GM19025 (cell line): ENCODE data around the gene RHPN2.

Experiments
- ATAC-seq: cut with Tn5 transposase; IDR thresholded peaks from one replicate; pipeline ENCODE4 v1.9.1; 2021; ENCODE audit warnings: mild to moderate bottlenecking, low read depth, moderate library complexity; ENCODE audit not compliant: unreplicated experiment

Gene RHPN2

DNA sequence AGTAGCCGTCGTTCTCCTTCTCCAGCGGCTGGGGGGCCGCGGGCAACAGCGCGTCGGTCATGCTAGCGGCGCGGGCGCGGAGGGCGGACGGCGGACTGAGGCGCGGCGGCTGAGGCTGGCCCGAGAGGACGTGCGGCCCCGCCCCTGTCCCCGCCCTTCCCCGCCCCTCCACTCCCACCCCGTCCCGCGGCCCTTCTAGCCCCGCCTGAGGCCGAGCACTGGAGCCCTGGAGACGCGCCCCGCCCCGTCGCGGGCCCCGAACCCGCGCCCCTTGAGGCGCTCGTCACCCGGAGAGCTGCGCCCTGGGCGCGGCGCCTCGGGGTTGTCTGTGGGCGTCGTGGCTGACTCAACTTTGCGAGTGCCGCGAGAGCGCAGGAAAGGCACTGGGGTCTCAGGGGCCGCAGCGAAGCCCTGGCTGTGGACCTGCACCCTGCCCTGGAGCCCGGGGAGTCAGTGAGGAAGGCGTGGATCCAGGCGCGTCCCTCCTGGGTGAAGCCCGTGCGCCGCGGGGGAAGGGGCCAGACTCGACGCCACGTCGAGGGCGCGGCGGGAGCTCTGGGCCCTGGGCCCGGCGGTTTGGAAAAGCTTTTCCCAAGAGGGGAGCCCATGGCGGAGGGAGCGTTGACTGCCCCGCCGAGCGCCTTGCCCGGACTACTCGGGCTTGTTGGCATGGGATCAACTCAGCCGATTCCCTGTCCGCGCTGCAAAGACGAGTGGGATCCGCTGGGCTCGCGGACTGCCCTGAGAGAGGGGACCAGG is at the start of gene RHPN2:
RHPN2 (minus strand) TSS at position 97 of the 759 bp plus-strand sequence; CDS start at position 61, 36 bp downstream.
- ATAC-seq, result no peak

DNA sequence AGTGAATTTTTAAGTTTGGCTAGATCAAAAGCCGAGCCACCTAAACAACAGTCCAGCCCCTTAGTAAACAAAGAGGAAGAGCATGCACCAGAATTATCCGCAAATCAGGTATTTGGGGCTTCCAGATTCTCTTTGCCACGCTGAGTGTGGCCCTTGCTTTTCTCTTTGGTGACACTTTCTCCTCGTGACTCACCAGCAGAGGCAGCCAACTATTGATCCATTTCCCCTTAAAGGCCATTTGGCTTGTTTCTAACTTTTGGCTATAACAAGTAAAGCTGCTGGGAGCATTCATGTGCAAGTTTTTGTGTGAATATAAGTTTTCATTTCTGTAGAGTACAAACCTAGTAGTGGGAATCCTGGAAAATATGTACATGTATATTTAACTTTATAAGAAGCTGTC is 49.6 kb upstream of the RHPN2 start:
- ATAC-seq, result no peak

DNA sequence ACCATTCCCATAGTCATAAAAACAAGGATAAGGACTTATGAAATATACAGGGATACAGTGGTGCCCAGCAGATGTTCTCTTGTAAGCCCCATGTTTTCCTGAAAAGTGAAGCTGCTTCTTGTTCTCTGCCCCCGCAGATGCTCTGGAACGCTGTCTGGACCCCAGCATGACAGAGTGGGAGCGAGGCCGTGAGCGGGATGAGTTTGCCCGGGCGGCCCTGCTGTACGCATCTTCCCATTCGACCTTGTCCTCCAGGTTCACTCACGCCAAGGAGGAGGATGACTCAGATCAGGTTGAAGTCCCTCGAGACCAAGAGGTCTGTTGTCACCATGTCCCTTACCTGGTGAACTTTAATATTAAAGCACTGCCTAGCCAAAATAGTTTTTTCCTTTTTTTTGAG is 46.9 kb upstream of the RHPN2 start:
- no peak for ATAC-seq

DNA sequence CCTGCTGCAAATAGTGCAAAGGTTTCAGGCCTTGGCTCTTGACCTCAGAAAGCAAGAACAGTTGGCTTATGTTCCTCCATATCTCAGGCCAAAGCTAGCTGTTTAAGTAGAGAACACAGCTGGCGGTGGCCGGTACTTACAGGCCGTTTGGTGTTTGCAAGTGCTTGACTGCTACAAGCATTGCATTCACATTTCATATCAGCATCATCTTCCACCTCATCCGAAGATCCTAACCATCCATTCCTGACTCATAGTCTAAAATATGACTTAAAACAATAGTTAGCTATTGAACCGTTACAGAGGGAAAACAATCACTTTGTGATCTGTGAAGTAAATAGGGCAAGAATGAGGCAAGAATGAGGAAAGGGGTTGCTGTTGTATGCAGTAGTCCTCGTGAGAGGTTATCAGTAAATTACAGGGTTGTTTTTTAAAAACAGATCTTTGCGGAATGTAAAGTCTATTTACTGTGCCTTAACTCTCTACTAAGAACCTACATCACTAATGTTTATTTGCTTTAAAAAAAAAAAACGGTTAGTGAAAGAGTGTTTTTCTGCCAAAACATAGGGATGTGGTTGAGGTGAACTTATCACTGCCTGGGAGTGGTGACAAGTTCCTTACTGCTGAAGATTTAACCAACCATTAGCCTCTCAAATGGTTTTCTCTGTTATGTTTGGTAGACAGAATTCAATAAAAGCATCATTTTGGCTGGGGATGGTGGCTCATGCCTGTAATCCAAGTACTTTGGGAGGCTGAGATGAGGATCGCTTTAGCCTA is 45.6 kb upstream of the RHPN2 start:
- ATAC-seq, result no peak

DNA sequence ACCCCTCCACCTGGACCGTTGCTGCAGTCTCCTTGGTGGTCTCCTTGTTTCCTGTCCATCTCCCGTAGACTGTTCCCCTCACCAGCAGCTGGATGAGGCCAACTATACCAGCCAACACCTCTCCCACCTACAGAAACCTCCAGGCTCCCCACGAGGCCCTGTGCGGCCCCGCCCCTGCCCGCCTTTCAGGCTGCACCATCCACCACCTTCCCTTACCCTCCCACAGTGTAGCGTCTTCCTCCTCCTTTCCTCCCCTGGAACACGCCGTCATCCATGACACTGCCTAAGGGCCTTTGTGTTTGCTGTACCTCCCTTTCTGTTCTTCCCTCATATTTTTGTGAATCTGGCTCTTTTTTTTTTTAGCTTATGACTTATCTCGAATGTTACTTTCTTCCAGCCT is 43.5 kb upstream of the RHPN2 start:
- no peak for ATAC-seq

DNA sequence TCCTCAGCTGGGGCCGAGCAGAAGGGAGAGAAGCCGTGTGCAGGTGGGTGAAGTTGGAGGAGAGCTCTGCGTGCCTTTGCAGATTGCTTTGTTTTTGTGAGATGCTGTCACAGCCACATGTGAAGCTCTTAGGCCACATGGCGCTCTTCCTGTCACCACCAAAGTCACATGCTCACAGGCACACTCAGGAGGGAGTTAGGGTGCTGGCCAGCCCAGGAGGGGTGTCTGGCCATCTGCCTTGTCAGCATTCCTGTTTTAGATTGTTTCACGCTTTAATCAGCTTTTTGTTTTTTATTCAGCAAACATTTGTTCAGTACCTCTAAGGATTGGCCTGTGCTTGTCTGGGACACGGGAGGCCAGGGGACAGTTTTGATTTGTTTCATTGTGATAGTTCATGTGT is 38.2 kb upstream of the RHPN2 start:
- no peak for ATAC-seq

DNA sequence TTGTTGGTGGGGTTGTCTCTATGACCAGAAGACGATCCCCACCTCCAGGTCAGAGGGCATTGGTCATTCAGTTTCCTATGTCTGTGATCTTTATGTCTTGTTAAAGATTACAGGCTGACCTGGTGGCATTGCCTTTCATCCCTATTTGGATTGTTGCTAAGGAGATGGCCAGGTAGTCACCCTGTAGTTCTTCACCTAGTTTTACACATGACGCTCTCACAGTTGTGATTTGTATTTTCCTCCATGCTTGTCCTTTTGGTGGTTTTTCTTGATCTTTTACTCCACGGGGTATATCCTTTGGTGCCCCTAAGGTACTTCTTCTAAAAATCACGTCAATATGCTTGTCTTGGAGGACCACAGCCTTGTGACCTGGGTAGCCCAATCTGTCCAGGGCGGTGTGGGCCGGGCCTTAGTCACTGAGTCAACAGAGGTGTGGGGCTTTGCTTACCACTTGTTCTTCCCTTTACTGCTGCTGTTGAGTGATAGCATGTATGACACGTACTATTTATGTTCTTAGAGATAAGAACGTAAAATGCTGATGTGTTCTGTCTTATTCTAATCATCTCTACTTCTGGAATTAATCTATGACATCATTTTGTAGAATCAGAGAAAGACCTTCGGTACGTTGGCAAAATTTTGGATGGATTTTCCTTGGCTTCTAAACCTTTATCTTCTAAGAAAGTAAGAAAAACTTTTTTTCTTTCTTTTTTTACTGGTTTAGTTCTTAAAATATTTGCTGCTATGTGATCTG is 36.4 kb upstream of the RHPN2 start:
- ATAC-seq, result no peak

DNA sequence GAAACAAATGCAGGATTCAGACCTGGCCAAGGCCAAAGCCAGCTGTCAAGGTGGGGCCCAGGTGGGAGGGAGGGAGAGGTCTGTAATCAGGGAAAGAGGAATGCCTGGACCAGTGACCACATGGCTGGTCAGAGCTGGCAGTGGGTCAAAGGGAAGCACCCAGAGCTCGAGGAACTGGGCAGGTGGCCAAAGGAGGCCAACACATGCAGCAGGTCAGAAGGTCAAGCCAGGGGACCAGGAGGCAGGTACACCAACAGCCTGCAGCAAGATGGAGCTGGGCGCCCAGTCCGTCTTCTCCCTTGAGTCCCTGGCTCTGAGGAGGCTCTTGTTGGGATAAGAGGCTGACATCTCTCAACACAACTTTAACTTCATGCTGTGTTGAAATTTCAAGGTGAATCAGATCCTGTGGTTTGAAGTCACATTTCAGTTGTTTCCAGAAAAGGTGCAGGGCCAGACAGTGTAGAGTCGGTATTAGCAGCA is 33.4 kb upstream of the RHPN2 start:
- no peak for ATAC-seq

DNA sequence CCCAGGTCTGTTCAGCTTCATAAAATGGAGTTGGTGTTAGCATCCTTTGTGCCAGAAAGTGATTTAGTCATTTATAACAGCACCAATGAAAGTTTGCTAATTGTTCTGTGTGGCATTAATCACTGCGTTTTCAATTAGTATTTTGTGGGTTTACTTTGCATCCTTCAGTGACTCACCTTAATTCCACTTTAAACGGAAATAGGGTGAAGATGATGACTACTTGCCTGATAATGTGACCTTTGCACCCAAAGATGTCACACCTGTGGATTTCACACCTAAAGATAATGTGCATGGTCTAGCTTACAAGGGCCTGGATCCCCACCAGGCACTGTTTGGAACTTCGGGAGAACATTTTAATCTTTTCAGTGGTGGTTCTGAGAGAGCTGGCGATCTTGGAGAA is 31.3 kb upstream of the RHPN2 start:
- ATAC-seq, result no peak

DNA sequence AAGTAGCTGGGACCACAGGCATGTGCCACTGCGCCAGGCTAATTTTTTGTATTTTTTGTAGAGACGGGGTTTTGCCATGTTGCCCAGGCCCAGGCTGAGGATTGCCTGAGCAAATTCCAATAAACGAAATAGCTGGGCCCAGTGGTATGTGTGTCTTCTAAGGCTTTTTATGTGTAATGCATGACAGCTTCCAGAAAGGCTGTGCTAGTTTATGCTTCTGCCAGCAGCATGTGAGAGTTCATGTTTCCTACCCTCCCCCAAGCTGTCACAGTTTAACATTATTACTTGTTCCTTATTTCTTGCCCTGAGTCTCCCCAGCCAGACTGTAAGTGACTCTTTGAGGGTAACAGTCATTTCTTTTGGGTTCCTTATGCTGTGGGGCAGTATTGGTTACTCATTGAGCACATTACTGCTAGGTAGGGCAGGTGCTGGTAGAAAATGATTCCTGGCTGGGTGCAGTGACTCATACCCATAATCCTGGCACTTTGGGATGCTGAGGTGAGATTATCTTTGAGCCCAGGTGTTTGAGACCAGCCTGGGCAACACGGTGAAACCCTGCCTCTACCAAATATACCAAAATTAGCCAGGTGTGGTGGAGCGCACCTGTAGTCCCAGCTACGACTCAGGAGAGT is 29.9 kb upstream of the RHPN2 start:
- no peak for ATAC-seq

DNA sequence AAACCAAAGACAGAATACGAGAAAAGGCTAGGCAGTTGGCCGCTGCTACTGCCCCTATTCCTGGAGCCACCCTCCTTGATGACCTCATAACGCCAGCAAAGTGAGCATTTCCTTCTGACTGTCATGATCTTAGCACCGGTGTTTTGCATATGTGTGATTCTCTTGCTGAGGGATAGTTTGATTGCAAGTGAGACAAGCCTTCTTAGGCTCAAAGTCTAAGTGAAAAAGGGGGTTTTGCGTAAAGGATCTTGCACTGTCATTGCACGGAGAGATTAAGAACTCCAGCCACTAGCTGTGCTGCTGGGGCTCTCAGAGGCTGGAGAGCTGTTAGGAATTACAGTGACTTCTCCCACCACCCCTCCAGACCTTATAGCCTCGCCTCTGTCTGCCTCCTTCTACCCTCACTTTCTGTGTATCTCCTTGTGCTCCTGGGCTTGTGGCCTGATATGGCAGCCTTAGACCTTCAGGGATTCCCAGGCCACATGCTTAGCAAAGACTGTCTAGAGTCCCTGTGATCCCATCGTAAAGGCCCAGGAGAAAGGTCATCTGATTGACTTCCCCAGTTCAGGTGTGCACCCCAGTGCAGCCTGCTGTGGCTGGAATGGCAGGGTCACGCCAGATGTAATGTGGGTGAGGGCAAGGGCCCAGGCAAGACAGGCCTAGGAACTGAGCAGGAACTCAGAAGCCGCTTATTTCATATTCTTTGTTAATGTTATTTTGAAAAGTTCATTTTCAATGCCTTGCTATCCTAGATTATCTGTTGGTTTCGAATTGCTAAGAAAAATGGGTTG is 28.9 kb upstream of the RHPN2 start:
- no peak for ATAC-seq

DNA sequence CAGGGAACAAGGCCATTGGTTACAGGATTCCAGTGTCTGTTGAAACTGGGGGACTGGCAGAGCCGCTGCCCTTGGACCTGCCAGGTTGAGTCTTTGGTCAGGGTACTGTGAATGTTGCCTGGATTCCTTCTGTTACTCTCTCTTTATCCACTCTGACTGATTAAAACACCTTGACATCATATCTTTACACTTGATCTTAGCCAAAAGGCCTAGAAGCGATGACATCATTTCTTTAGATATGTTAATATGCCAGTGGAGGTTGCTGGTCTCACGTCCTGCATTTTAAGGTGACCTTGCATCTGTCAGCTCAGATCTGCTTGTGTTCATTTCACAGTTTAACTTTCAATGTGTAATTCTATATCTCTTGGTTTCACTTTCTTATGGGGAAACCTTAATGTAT is 25.5 kb upstream of the RHPN2 start:
- no peak for ATAC-seq

DNA sequence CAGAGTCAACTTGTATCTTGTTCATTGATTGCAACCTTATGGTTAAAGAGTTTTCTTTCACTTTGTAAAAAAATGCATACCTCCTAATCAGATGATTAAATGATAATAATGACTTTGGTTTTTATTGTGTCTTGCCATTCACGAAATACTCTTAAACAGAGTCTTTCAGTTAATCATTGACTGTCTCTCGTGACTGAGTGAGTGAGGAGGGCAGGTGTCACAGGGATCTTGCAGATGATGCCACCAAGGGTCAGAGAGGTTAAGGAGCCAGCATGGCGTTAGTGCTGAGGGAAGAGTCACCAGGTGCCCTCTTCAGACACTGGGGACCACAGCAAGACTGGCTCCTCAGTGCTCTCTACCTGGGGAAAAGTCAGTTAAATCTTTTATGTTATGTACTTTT is 24.3 kb upstream of the RHPN2 start:
- ATAC-seq, result no peak

DNA sequence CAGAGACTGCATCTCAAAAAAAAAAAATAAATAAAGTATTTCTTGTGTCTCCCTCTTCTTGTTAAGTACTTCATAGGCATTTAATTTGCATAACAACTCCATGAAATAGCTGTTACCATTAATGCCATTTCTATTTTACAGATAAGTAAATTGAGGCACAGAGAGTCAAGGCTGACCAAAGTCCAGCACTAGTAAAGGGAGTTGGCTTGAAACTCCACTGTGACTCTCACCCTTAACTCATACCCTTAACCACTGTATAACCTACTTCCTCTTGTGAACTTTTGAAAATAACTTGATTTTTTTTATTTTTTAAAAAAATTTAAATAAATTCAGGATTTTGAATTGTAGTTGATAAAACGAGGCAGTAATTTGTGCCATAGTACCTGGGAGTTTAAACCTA is 22.3 kb upstream of the RHPN2 start:
- ATAC-seq, result no peak

DNA sequence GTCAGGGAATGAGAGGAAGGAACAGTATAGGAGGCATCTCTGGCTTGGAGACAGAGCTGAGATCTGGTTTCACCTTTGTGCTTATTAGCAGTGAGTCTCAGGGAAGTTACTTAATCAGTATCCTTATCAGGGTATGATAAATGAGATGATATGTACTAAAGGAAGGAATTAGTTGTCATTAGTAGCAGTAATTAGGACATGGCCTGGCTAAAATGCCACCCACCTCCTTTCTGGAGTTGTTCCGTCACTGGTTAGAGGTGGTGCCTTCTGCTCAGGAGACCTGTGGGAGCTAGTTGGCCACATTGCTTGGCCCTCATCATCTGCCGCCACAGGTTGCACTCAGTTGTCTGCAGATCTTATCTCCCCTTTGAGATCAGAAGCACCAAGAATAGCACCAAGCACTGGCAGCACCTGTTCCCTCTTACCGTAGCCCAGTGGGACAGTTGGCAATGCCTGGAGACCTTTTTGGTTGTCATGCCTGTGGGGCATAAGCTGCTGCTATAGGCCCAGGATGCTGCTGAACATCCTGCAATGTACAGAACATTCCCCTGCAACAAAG is 21.0 kb upstream of the RHPN2 start:
- no peak for ATAC-seq

DNA sequence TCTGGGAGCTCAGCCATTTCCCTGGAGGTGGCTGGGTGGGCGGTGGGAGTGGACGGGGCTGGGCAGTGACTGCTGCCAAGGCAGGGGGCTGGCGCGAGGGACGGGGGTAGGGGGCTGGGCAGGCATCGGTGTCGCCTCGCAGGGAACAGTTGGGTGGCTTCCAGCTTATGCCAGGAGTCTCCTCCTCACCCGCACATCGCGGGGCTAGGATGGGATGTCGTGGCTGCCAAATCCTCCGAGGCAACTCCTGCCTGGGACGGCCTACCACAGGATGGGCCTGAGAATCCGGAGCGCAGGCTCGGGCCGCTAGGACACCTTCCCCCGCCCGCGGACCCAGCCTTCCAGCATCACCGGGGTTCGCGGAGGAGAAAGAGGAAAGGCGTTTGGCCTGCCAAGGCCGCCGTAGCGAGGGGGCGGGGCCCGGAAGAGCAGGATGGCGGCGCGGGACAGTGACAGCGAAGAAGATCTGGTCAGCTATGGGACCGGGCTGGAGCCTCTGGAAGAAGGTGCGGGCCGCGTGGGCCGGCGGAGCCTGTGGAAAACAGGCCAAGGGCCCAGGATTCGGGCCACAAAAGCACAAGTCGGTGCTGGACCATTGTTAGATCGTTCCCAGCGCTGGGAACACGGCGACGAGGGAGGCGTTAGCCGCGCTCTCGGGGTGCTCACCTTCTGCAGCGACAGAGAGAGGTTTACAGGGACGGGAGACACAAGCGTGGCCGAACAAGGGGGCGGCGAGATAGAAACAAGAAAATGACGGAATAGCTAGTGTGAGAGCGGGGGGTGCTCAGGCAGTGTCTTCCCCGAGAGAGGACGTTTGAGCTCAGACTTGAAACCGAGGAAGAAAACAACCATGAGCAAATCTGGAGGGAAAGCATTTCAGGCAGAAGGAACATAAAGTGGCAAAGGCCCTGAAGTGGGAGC is 16.3 kb upstream of the RHPN2 start, which contains the start of gene GPATCH1:
GPATCH1 (plus strand) TSS at position 421 of the 921 bp plus-strand sequence; CDS start at position 434, 13 bp downstream.
- ATAC-seq, result peak; percentile 81

DNA sequence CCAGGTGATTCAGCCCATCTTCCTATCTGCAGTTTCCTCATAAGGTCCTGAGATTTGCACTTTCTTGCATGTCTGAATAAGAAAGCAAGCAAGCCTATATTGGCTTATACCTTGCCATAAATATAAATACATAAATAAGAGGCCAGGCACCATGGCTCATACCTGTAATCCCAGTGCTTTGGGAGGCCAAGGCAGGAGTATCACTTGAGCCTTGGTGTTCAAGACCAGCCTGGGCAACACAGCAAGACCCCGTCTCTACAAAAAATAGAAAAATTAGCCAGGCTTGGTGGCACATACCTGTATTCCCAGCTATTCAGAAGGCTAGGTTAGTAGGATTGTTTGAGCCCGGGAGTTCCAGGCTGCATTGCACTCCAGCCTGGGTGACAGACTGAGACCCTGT is 10.8 kb upstream of the RHPN2 start:
- ATAC-seq, result no peak

DNA sequence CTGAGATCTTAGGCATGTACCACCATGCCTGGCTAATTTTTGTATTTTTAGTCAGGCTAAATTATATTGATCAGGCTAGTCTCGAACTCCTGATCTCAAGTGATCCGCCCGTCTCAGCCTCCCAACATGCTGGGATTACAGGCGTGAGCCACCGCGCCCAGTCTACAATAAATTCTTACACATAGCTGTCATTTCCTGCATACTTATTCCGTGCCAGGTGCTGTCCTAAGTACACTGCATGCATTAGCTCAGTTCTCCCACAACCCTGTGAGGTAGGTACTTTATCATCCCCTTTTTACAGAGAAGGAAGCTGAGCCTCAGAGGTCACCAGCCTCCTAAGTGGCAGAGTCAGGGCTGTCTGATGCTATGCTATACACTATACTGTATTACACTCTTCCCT is 7.2 kb upstream of the RHPN2 start:
- no peak for ATAC-seq
